ENCODE results near the gene MRPS23. TPM values are rescaled to one million over a fixed set of nuclear protein-coding genes. Genes with fewer than 3 reads are reported as not detected.
A peak's percentile ranks its signal among the peaks of the same experiment; 100 is the strongest.

MRPS23 gene
- total and polyA plus RNA-seq, 9 of the 15 experiments (the other 6 are each of a cell fraction or from before 2014, with no cell fraction given), result 59.1 to 298 (median 98.8) TPM

GRCh38 chr17:57868007-57868909, 18.4 kb upstream of the MRPS23 start (continued):
- TF ChIP-seq MNT (conservative IDR thresholded peaks at IDR 0.05) (no peak), GABPB1 (CRISPR knock-in tag; IDR thresholded peaks at IDR 0.05) (0 out of 2 replicates have a peak, but pooled peaks have one; percentile 45), NFXL1 (CRISPR knock-in tag; IDR thresholded peaks at IDR 0.05) (no peak), PHB2 (IDR thresholded peaks at IDR 0.05; ENCODE audit: low read depth) (no peak), REST (IDR thresholded peaks at IDR 0.05; ENCODE audit: borderline replicate concordance) (no peak), REST (CRISPR knock-in tag; IDR thresholded peaks at IDR 0.05; ENCODE audit: low read depth) (no peak), ATF7 (IDR thresholded peaks at IDR 0.05) (0 out of 2 replicates have a peak, but pooled peaks have one; percentile 15), ASH1L (IDR thresholded peaks at IDR 0.05; ENCODE audit: borderline replicate concordance, low read depth, partially characterized antibody) (no peak), ZBTB7A (IDR thresholded peaks at IDR 0.05; ENCODE audit: borderline replicate concordance, control insufficient read depth, low read depth, low read length) (peak; percentile 83), ZKSCAN1 (IDR thresholded peaks at IDR 0.05; ENCODE audit: low read depth, low read length) (no peak), ZBTB12 (CRISPR knock-in tag; IDR thresholded peaks at IDR 0.05) (no peak), ZNF253 (CRISPR knock-in tag; conservative IDR thresholded peaks at IDR 0.05) (no peak), CXXC5 (CRISPR knock-in tag; IDR thresholded peaks at IDR 0.05) (no peak), E2F6 (IDR thresholded peaks at IDR 0.05; ENCODE audit: borderline replicate concordance in 1 of 2, extremely low read depth in 1 of 2, insufficient read depth in 1 of 2, insufficient read length in 1 of 2, low read depth in 1 of 2, low read length in 1 of 2, poor library complexity in 1 of 2, severe bottlenecking in 1 of 2) (peak in 1 of 2 experiments; percentile 18)

Data from K562 (cell line).